RPMI8226 (cell line): ENCODE measurements around the gene GABRG3.

Experiments used
- DNase-seq: peaks from one replicate; pipeline ENCODE4 v3.0.0-alpha.2; 2015

Gene GABRG3

GRCh38 chr15:27481768-27482167 is 510.8 kb downstream of the GABRG3 start:
- no peak for DNase-seq

GRCh38 chr15:27482287-27482686 is 511.3 kb downstream of the GABRG3 start:
- DNase-seq = no peak

DNA sequence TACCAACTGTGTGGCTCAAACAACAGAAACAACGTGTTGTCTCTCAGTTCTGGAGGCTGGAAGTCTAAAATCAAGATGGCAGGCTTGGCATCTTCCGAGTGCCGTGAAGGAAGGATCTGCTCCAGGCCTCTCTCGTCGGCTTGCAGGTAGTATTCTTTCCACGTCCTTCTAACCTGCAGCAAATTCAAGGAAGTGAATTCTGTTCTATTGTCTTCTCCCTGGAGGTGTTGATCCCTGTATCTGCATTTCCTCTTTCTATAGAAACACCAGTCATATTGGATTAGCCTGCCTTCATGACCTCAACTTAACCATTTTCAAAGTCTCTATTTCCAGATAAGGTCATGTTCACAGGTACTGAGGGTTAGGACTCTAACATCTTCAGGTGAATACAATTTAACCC is 512.1 kb downstream of the GABRG3 start:
- no peak for DNase-seq

DNA sequence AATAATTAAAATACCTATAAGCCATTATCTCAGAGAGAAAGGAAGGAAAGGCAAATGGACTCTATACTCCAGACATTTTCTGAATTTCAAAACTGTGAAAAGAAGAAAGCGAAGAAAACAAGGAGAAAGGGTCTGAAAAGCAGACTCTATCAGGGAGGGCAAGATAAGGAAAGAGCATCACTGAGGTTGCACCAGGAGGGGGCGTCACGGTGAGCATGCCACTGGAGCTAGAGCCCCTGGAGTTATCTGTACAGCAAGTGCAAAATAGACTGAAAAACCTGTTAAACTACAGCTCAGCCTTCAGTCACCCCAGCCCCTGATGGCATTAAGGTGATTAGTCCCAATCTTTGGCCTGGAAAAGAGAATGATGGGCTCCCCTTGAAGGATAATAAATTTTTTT is 514.3 kb downstream of the GABRG3 start:
- no peak for DNase-seq

GRCh38 chr15:27486051-27486450 is 515.1 kb downstream of the GABRG3 start:
- DNase-seq = no peak

GRCh38 chr15:27486683-27487647 is 516.0 kb downstream of the GABRG3 start:
- no peak for DNase-seq

GRCh38 chr15:27487846-27488245 is 516.9 kb downstream of the GABRG3 start:
- DNase-seq = no peak

DNA sequence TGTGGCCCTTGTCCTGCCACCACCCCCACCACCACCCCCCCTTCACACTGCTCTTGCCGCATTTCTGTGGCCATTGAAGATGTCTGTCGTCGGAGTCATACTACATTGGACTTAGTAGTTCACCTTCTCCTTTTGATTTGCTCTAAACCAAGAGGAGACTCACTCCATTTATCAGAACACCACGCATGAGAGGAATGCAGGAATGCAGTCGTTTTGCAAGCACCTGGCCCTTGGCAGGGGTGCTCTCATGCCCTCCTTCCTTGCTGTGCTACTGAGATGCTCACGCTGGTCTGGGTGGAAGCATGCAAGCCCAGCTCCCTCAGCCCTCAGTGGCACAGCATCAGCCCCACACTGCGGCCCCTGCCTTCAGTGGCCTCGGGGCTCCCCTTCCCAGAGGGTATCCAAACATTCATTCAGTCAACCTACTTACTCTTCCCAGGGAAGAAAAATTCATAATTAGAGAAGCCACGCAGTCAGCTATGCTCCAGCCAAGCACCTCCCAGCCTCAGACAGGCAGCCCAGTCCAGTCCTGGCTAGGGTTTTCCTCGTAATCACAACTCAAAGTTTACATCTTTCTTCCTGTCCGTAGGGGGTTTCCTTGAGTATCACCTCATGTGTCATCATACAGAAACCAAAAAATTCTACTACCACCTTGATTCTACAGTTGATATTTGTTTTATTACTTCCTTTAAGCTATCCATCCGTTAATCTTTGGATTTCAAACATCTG is 520.0 kb downstream of the GABRG3 start:
- no peak for DNase-seq

DNA sequence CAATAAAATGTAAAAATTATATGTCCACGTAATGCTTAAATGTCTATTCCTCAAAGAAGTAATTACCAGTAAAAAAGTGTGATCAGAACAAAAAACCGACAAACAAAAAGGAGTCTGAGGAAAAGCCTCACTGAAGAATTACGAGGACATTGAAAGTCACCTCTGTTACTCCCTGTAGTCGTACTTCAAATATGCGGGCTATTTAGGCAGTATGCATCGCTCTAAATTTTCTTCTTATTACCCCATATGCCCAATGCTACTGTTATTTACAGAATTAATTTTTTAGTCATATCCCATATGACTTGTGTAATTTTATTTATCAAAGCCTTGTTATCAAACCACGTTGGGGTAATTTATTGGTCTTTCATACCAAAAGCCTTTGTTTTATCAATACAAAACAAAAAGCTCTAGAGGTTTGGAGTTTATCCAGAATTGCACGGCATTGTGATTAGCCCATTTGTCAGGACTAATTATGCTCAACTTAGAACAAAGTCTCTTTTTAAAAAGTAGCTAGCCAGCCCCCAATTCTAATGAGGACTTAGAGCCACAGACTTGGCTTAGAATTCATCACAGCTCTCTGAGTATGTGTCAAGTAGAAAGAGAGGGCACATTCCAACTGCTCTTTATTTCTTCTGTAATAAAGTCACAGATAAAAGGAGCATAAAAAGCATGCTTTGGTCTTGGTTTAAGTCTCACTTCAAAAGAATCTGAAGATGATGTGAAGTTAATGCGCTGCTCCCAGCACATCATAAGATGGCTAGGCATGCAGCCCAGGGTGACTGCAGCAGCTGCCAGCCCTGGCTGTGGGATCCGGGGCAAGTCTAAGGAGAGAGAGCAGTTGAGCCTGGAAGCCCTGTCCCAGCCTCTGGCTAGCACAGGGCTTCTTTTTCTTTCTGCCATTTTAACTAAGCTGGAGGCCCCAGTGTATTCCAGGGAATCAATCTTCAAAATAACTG is 521.0 kb downstream of the GABRG3 start:
- DNase-seq = no peak

DNA sequence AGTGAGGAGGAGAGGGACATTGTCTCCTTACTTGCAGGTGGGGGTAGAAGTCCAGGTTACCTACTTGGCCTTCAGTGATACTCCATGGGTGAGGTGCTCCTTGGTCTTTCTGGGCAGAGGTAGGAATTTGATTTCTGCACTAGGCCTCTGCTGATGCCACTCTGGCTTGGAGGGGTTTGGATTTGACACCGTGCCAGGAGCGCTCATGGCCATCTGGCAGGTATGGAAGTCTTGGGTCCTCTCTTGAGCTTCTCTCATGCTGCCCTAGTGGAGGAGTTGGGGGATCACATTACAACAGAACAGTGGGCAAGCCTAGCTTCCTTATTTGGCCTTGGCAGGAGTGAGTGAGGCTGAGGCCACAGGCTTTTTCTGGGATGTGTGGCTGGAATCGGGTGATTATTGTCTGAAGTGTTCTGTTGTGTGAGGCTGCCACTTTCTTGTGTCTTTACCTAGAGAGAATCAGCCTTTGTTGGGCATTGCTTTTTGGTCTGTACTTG is 525.0 kb downstream of the GABRG3 start:
- DNase-seq = no peak

DNA sequence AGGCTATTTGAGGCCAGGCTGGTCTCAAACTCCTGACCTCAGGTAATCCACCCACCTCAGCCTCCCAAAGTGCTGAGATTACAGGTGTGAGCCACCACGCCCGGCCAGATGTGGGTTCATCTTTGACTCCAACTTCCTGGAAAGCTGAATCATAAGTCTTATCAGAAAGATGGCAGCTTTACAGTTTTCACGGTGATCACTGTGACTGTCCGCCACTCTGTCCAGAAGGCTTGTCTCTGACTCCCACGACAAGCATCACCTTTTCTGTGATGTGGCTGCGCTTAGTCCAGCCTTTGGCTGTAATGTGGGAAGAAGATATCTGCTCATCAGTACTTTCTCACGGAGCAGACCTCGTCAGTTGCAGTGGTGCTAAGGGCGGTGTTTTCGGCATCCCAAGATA is 527.7 kb downstream of the GABRG3 start:
- no peak for DNase-seq

DNA sequence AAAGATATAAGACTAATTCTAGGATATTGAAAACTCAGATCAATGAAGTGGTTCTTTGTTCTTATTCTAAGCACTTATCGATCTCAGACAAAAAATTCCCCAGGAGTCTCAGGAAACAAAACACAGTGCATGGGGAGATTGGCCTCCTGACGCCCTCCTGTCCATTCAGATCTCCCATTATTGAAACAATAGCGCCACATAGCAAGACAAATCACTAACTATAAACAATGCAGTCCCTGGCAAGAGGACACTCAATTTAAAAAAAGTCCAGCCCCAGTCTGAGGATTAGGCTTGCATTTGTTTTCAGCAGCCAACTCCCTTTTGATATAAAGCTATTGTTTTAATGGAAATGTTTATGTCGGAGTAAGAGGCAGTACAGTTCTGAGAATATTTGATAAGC is 528.2 kb downstream of the GABRG3 start:
- no peak for DNase-seq

DNA sequence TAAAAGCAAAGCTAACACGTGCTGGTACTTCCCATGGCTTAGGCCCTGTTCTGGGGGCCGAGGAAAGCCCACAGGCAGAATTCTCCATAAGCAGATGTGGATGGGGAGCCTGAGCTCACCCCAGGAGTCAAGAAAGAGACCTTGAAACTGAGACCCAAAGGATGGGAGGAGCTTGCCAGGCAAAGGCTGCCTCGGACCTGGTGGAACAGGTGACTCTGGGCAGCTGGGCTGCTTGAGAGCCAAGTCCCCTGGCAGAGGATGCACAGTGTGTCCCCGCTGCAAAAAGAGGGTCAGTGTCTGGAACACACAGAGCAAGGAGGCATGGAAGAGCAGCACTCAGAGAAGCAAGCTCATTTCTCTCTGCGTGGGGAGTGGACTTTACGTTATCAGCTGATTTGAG is 528.7 kb downstream of the GABRG3 start:
- no peak for DNase-seq

- DNase-seq = no peak
These were observed 529.2 kb downstream of the GABRG3 start for GRCh38 chr15:27500206-27500605.

DNA sequence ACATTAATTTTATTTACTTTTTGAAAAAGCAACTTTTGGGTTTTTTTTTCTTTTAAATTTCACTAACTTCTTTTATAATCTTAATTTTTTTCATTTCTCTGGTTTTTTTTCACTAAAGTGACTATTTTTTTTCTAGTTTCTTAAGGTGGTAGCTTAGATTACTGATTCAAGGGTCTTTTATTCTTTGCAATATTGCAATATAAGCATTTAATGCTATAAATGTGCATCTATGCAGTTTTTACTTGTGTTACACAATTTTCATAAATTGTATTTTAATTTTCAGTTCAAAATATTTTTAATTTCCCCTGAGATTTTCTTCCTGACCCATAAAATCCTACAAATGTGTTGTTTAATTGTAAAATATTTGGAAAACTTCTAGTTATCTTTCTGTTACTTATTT is 535.8 kb downstream of the GABRG3 start:
- DNase-seq = no peak

DNA sequence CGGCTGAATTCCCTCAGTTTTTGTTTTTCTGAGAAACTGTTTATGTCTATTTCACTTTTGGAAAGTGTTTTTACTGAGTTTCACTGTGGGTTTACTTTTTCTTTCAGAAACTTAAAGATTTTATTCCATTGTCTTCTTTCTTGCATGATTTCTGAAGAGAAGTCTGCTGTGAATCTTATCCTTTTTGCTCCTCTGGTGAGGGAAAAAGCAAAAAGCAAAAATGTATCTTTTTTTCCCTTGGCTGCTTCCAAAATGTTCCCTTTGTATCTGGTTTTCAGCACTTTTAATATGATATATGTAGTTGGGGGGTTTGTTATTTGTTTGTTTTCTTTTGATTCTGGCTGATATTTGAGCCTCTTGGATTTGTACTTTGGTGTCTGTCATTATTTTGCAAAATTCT is 538.0 kb downstream of the GABRG3 start:
- no peak for DNase-seq

DNA sequence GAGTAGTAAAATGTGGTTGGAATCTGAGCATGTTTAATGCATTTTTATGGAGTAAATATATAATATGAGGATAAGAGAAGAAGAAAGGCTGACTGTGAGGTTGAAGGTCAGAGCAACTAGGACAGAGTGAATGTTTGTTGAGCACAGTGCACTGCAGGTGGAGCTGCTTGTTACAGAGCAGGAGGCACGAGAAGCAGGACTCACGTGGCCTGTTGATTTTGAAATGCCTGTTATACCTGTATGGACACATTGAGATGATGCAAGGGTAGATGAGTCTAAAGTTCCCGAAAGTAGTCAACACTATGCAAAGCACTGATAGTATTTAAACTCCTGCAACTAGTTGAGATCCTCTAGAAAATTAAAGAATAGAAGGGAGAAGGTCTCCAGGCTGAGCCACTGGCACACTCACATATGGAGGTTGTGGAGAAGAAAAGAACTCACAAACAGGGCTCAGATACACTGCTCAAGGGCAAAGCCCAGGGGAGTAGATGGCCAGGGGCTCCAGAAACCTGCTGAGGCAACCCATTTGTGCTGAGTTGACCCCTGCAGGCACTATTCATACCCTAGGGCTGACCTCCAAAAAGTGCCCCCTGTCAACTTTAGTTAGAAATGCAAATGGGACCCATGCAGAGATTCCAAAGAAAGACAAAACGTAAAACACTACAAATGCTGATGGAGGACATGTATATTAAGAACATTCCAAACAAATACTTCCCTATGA is 541.5 kb downstream of the GABRG3 start:
- DNase-seq = no peak

DNA sequence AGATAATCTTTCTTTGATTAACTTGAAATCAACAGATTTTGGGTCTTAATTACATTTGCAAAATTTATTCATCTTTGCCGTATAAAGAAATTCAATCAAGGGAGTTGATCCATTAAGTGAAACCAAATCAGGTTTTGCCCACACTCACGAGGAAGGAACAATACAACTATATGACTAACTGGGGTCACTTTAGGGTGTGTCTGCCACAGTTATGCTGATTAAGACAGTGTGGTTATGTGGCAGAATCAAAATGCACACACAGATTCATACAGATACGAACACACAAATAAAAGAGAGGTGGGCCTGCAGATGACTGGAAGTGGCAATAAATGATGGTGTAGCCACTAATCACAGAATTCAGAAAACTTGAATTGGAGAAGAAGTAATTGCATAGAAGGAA is 543.5 kb downstream of the GABRG3 start:
- no peak for DNase-seq

- peak; percentile 8 for DNase-seq
These were observed 556.6 kb downstream of the GABRG3 start for GRCh38 chr15:27527490-27528067.

- no peak for DNase-seq
These were observed 558.4 kb downstream of the GABRG3 start for GRCh38 chr15:27529399-27529798.

GRCh38 chr15:27530994-27531393 is 560.0 kb downstream of the GABRG3 start:
- no peak for DNase-seq

- no peak for DNase-seq
These were observed 561.4 kb downstream of the GABRG3 start for GRCh38 chr15:27532358-27532757.
